HG02943 (cell line): ENCODE measurements around the gene CLSTN2.

Experiments
- ATAC-seq: cut with Tn5 transposase; IDR thresholded peaks from one replicate; pipeline ENCODE4 v1.9.1; 2021; ENCODE audit warnings: mild to moderate bottlenecking, low read depth, moderate library complexity; ENCODE audit not compliant: unreplicated experiment

Gene CLSTN2

DNA sequence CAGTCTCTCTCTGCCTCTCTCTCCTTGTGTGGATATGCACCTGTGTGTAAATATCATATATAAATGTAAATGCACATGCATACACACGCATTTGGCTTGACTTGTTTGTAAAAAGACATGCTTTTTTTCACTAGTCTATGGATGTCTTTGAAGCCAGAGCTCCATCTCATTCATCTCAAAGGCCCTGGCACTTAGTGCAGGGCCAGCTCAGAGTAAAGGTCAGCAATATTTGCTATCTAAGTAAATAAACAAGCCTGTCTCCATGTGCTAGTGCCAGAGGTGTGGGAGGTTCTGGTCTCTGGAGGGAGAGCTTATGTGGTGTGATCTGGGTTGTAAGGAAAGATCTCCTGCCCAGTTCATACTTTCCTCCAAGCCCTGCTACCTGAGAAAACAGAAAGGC is 5.6 kb downstream of the CLSTN2 start:
- ATAC-seq: no peak

DNA sequence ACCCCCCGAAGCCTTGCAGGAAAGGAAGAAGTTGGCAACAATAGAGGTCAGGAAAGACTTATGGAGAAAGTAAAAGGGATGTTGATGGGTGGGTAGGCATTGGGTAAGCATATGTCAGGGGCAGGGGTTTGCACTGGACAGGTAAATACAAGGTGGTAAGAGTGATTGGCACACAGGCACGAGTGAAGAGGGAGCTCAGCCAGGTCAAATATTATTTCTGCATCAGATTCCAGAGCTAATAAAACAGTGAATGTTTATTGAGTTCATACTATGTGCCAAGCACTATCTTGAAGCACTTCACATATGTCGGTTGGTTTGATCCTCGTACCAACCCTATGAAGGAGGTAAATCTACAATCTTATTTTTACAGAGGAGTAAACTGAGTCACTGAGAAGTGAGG is 6.6 kb downstream of the CLSTN2 start:
- ATAC-seq: no peak

DNA sequence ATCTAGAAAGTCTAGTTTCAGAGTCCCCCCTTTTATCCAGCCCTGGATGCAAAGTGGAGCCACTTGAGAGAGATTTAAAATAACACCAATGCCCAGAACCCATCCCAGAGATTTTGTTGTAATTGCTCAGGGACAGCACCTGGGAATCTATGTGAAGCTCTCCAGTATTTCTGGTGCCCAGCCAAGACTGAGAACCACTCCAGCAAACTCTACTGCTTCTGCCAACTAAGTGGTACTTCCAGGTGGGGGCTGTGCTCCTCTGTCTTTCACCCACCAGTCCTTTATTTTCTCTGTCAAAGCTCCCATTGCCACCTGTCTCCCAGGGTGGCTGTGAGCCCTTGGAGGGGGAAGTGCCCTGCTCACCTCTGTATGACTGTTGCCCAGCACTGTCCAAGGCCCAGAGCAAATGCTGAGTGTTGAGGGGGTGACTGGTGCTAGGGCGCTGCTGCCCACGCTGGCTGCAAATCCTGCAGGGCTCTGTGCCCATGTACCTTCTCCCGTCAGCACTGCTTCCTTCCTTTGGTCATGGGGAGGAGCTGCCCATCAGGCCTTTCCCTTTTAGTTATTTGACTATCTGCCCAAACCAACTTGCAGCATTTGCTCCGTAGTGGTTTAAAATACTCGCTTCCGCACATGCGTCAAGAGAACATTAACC is 9.4 kb downstream of the CLSTN2 start:
- ATAC-seq: no peak

DNA sequence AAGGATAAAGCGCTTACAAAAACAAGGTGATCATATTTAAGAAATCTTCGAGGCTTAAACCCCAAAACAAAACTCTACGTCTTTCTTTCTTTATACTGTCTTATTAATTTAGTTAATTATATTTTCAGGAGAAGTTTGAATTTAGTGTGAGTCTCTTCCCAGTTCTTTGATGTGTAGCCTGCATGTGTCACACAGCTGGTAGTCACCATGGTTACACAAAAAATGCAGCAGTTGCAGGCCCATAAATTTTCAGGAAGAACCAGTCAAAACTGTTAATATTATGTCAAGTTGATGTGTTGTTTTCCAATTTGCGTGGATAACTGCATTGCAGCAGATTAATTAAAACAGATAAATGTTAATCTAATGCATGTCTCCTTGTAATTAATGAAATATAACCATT is 10.4 kb downstream of the CLSTN2 start:
- ATAC-seq: no peak

DNA sequence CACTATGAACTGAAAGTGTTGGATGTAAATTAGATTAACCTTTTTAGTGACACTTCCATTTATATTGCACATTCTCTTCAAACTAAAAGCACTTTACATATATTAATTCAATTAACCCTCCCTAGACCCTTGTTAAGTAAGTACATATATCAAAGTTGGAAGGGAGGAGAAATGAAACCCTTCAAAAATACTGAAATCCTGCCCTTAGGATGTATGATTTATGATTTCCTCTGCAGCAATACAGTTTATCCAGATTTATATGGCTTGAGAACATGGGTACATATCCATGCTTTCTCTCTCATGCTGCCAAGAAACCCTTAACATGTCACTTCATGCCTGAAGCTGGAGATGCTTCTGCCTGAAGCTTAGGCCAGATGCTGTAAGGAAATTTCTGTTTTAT is 11.0 kb downstream of the CLSTN2 start:
- no peak for ATAC-seq

DNA sequence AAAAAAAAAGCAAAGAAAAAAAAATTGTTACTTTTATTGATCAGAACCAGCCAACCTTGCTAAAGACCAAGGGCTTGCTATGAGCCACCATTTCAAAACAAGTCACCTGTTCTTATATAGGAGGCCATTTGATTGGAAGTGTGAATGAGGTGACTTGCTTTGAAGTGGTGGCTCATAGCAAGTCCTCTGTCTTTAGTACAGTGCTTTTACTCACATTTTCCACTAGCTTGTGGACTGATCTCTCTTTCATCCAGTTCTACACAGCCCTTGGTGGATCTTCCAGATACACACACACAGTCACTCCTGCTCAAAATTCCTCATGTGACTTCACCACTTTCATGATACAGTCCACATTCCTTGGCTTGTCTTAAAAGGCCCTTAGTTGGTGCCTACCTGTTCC is 13.5 kb downstream of the CLSTN2 start:
- no peak for ATAC-seq

DNA sequence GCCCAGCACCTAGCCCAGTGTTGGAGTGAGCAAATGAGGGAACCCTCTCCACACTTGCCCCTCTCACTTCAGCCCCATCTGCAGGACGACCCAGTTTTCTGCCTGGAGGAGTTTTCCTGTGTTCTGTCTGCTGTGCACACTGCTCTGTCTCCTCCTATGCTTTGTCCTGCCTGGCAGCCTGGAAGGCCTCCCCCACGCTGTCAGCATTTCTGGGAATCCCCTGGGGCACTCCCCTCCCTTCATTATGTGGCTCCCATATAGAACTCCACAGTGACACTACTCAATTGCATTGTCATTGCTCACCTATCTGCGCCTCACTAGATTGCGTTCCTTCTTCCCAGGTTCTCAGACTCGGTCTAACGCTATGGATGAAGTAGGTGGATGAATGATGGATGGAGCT is 13.9 kb downstream of the CLSTN2 start:
- ATAC-seq: no peak

DNA sequence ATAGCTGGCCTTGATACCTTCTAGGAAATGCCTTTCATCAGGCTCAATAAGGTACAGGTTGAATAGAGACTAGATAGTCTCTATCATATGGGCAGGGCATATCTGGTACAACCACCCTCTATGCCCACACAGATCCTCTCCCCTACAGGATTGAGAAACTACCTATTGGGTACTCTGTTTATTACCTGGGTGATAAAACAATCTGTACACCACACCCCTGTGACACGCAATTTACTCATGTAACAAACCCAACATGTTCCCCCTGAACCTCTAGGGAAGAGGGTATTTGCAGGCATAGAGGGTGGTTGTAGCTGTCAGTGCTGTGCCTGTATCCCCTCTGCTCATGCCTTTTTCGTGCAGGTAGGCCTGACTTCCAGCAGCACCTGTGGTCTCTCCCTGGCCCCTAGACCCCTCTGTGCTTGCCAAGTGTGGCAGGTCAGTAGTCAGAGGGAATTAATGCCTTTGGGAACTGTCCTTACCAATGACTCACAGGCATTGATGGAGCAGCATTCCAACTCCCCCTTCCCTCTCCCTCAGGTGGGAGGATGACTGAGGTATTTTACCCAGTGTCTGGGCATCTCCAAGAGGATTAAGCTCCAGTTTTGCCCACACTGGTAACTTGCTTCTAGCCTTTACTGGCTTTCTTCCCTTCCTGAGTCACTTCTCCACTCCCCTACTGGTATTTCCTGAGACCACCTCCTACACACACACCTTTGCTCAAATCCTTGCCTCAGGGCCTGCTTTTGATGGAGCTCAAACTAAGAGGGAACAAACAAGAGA is 18.3 kb downstream of the CLSTN2 start:
- ATAC-seq: no peak

DNA sequence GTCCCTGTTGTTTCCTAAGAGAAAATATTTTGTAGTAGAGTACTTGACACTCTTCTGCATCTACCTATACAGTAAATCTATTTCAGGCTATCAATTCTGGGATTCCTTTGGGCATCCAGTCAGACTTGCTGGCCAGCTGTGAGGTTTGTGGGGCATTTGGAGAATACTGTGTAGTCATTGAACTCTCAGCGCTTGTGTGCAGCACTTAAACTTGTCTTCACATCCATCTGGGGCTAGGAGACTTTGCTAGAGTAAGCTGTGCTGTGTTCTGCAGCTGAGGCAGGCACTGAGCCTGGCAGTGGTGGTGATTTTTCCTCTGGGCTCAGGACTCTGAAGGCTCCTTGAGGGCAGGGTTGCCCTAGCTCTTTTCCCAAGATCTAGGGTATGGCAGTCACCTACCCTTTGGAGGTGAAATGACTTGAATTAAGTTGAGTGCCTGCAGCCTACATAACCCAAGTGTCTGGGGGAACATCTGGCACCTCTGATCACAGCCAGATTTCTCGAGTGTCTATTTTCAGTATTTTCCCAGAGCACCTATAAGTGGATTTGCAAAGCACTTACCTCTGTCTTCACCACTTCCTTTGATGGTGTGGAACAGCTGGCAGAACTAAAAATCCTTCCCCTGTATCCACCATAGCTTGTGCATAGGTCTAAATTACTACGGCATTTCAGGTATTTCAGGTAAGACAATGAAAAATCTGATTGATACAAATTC is 19.3 kb downstream of the CLSTN2 start:
- ATAC-seq: no peak

DNA sequence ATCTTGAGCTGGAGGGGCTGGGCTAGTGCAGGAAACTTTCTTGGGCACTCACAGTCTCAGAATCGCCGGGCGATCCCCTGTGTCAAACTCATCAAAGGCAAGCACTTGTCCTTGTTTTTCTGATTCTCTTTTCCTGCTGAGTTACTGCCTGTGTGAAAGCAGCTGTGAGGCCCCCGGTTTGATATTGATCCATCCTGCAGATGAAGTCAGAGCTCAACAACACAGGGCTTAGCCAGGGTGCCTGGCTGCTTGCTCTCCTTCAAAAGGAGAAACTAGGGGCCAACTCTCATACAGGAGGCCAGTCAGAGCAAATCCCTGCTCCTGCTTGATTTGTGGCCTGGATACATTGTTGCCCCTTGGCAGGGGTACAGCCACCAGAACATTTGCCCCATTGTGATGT is 22.9 kb downstream of the CLSTN2 start:
- ATAC-seq: no peak

DNA sequence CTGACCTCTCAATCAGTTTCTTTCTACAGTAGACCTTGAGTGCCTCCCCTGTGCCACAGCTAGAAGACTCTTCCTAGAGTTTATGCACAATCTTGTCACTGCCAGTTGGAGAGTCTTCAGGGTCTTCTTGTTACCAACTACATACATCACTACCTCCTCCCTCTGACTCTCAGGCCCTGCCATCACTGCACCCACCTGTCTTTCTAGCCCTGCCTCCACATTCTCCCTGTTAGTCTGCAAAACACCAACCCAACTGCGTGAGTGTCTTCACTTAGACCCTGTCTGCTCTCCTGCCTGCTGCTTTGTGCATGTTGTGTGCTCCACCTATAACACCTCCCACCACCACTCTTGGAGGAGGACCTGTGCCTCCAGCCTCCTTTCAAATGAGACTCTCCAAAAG is 34.4 kb downstream of the CLSTN2 start:
- ATAC-seq: no peak

DNA sequence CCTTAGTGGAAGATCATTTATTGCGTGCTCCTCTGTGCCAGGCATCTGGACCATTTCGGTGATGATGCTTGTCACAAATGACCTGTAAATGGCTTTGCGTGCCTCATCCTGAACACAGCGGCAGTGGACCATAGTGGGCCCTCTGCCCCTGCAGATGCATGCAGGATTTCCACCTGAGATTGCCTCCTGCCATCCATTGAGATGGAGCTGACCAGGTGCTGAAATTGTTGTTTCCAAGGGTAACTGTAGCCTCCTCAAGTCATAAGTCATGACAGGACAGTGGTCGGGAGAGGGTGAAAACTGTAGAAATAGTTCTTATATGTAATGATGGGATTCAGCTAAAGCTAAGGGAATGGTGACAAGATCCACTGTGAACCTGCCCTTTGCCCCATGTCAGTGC is 35.5 kb downstream of the CLSTN2 start:
- no peak for ATAC-seq

DNA sequence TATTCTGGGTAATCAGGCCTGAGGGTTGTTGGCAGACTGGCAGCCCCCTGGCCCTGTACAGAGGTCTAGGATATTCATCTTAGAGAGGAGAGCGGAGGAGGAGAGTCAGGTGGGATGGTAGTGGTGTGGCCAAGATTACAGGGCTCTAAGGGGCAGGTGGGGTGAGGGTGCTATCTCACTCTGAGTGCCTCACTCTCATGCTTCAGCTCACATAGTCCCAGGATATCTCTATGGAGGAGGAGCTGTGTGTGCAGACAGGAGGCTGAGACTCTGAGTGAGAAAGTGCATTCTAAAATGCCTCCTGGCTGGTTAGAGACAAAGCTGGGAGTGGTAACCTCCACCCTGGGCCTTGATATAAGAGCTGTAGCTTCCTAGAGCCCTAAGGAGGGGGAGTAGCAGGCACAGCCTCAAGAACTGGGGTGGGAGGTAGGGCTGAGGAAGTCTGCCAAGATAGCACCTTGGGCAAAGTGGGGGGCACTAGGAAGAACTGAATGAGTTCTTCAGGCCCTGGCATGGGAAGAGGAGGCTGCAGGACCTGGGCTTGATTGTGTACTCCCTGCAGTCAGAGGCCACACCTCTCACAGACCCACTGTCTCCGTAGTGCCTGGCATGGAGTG is 39.9 kb downstream of the CLSTN2 start:
- ATAC-seq: no peak

DNA sequence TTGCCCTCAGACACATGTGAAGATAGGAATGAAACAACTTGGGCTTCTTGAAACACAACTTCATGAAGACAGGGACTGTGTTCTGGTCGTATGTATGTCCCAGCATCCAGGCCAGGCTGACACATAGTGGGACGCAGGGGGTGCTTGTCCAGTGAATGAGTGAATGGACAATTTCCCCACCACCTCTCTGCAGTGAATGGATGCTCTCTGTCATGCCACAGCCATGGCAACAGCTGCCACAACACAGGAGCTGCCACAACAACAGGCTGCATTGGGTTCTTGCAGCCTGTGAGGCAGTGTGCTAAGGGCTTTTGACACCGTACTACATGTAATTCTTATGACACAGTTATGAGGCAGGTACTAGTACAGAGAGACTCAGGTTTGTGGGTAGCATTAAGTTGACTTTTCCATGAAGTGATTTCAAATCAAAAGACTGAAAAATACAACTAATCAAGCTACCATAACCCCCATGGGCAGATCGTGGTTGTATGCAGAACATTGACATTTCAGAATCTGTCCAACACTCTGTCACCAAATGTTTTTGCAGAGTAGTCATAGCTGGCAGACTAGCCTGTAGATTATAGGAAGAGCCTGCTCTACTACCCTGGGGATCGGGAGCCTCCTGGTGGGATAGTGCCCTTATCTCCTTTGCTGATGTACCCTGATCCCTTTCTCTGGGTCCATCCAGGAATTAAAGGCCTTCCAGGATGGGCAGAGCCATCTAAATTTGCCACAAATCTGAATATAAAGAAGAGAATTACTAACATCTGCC is 40.8 kb downstream of the CLSTN2 start:
- no peak for ATAC-seq

DNA sequence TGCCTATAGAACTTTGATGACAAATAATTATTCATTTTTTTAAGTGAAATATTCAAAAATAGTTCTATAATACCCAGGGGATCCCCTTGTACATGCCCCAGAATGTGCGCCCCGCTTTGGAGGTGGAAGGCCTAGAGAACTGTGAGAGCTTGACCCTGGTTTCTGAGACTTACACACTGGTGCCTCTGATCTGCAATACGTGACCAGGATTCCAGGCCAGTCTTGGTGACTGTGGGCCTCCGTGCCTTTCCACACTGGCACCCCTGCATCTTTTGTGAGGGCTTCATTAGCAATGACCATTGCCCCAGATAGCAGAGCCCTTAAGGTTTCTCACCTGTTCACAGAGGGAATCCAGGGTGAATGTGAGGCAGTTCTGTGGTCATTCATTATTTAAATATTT is 44.0 kb downstream of the CLSTN2 start:
- no peak for ATAC-seq

DNA sequence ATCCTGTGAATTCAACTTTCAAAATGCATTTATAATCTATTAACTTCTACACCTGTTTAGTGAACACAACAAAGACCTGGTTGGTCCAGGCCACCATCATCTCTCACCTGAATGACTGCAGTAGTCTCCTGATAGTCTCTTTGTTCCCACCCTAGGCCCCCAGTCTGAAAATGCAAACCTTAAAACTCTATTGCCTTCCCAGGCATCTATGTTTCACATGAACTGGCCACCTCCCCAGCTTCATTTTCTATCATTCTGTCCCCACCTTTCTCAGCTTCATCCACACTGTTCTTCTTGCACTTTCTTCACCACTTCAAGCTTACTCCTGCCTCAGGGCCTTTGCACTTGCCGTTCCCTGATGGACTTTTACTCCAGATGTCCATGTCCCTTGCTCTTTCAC is 45.0 kb downstream of the CLSTN2 start:
- ATAC-seq: no peak

DNA sequence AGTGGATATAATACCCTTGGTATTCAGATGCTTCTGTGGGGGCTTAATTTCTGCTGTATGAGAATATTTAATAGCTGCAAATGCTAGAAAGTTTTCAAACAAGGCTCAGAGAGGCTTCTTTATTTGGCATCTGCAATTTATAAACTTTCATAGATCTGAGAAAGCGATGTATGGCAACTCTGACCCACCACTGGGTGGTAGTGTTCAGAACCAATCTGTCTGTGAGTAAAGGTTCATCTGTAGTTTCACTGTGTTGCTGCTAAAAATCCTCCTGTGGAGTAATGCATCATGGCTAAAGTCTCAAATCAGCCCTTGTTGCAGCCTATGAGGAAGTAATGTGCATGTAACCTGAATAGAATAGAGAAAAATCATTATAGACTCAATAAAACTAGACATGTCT is 47.4 kb downstream of the CLSTN2 start:
- ATAC-seq: no peak

DNA sequence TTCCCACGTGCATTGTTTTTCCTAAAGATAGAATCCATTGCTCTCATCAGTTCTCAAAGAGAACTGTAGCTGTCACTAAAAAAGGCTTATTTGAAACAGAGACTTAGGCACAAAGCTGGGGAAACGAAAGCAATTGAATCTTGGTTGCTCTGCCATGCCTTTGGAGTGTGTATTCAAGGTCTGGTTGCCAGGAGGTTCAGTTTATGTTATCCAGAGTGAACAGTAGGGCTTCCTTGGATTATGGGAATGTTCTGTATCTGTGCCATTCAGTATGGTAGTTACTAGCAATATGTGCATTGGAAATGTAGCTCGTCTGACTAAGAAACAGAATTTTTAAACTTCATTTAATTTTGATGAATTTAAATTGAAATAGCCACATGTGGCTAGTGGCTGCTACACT is 50.6 kb downstream of the CLSTN2 start:
- ATAC-seq: no peak

DNA sequence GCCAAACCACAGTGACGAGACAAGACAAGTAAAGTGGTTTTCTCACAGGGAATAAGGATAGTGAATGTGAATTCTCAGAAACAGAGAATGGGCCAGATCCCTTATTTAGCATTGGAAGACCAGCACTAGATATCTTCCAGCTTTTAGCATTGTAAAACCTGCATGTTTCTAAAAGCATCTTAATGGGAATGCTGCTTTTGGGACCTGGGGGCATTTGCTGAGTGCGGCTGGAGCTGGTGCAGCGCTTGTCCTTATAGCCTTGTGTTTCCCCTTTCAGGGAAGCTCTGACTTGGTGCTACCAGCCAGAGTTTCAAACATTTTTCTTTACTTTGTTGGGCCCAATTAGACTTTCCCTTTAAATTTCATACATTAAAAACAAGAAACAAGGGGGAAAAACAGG is 52.9 kb downstream of the CLSTN2 start:
- ATAC-seq: no peak

DNA sequence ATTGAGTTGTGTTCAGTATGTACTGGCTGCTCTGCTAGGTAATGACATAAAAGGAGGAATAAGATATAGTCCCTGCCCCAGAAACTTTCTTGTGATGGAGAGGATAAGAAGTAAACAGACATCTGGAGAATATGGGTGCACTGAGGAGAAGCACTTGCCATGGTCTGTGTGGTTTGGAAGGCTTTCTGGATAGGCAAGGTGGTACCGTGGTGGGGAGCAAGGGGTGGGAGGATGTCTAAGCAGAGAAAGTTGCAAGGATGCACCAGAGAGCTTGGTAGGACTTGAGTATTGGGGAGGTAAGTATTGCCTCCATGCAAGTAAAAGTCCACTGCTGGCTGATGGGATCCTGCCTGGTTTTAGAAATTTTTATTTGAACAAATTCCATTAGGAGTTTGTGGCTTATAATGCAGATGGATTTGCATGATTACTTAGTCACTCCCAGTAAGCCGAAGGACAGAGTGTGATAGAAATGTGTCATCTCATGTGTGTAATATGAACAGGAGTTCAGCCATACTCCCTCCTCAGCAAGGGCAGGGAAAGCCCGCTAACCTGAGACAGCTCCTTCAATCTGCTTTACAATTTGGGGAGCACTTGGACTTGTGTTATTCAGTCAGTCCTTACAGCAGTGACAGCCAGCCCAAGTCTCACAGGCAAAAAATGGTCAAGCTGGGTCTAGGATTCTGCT is 53.6 kb downstream of the CLSTN2 start:
- no peak for ATAC-seq
